Measurements from ENCODE around the gene TSC2.

Gene TSC2

GRCh38 chr16:2043667-2044451, 3.9 kb upstream of the TSC2 start:
- DNase-seq (ENCODE audit: low spot score), result peak; percentile 37

- no peak for DNase-seq (ENCODE audit: low spot score)
Measured at GRCh38 chr16:2044541-2044940, 3.2 kb upstream of the TSC2 start.

DNA sequence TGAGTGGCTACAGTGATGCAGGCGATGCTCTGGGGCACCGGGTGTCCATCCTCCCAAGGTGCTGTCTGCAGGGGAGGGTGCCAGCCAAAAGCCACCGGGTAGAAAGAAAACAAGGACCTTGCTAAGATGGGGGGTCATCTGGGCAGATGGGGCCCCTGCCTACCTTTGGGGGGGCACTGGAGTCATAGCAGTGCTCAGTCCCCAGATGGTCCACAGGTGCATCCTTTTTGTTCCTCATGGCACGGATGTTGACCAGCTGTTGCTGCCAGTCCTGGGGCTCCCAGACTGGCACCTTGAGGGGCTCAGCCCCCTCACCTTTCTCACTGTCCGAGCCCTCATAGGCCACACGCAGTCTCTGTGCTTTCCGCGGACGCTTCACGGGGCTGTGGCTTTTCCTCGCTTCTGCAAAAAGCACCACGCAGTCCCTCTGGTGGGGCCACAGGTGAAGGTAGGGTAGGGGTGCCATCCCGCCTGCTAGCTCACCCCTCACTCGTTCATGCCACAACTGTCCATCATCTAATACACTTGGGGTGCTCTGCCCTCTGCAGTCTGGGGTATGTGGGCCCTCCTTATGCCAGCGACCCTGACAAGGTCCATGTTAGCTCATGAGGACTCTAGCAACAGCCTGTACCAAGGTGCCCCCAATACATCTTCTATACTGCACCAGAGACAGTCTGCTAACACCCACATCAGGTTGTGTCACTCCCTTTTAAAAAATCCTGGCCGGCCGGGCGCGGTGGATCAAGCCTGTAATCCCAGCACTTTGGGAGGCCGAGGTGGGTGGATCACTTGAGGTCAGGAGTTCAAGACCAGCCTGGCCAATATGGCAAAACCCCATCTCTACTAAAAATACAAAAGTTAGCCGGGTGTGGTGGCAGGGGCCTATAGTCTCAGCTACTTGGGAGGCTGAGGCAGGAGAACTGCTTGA, 1.6 kb upstream of the TSC2 start:
- no peak for DNase-seq (ENCODE audit: low spot score)

DNA sequence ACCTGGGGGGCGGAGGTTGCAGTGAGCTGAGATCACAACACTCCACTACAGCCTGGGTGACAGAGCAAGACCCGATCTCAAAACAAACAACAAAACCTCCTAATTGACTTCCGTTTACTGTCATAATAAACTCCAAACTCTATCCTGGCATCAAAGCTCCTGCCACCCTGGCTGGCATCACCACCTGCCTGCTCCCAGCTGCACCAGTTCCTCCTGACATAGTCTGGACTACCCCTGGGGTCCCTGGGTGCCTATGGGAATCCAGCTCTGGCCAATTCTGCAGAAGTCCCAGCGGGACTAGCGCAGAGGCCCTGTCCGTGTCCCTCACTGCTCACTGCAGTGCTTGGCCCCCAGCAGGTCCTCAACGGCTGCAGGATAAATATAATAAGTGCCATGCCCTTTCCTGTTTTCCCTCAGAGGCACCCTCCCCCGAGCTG, 874 bp upstream of the TSC2 start:
- DNase-seq (ENCODE audit: low spot score), result no peak

DNA sequence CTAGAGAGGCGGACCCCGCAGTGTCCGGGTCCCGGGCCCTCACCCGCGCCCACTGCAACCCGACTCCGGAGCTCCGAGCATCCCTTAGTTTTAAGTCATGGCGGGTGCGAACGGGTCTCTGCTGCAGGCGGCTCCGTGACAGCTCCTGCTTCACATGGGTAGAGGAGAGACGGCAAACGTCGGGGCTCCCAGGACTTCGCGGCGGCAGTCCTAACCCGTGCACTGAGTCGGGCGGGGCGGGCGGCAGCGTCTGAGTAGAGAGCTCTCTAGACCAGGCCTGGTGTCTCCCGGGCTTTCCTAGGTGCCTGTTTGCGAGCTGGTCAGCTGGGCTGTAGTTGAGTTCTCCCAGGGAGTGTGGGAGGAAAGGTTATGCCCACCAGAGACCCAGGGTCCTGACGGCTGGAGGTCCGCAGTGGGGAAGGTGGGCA, 345 bp downstream of the TSC2 start:
- no peak for DNase-seq (ENCODE audit: low spot score)

- no peak for DNase-seq (ENCODE audit: low spot score)
Measured at GRCh38 chr16:2053211-2053610, 5.4 kb downstream of the TSC2 start.

GRCh38 chr16:2053897-2054296, 6.1 kb downstream of the TSC2 start:
- DNase-seq (ENCODE audit: low spot score), result no peak

DNA sequence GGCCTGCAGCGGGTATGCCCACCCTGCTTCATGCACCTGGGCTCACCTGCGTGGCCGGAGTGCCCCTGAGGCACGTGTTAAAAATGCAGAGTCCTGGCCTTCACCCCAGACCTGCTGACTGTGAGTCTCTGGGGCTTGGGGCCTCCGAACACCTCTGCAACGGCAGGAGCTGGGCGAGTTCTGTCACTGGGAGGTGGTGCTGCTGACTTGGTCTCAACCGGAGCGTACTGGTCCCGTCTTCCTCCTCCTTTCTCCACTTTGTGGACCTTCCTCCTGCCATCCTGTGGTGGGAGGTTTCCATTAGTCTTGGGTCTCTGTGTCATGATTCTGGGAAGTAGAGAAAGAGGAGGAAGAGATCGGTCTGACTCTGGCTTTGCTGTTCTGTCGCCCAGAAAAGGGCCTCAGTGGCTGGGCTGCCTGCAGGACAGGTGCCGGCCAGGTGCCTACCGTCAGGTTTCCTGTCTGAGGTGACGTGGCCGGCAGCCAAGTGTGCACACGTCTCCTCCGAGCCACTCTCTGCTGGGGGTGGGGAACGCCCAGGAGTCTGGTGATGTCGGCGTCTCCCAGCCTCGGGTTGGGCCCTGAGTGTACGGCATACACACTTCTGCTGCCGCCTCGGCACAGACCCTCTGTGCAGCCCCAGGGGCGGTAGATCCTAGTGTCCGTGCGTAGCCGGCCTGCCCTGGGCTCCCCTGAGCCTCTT, 6.9 kb downstream of the TSC2 start:
- no peak for DNase-seq (ENCODE audit: low spot score)

DNA sequence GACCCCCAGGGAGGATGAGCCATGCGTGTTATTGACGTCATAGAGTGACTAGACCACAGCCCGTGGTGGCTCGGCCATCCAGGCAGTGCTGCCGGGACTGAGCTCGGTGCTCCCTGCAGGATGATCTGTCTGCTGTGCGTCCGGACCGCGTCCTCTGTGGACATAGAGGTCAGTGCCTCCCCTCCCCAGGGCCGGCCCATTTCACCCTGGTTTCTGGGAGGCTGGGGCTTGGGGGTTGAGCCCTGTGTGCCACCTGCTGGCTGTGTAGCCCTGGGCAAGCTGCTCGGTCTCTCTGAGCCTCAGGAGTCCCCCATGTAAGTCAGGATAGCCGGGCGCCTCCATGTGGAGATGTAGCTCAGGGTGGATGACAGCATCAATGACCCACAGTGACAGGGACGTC, 8.3 kb downstream of the TSC2 start:
- DNase-seq (ENCODE audit: low spot score), result no peak

DNA sequence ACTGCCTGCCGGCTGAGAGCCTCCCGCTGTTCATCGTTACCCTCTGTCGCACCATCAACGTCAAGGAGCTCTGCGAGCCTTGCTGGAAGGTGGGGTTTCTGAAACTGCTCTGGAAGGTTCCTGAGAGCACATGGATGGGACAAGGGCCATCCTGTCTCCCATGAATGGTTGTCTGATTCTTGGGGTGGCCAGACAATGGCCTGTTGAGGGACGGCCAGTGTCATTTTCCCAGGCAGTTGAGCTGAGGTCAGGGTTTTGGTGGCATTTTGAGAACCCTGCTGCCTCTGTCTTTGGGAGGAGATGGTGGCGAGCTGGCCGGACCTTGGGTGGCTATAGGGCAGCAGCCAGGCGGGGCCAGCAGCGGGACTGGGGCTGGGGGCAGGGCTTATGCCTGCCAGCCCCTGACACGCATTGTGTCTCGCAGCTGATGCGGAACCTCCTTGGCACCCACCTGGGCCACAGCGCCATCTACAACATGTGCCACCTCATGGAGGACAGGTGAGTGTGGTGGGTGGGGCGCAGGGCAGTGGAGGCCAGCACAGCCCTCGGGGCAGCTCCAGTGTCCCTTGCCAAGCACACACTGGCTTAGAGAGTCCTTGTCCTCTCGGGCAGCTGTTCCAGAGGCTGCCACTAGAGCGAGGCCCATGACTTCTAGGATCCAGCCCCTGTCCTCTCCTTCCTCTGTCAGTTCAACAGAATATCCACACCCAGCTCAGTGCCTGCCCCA, 9.1 kb downstream of the TSC2 start:
- no peak for DNase-seq (ENCODE audit: low spot score)

DNA sequence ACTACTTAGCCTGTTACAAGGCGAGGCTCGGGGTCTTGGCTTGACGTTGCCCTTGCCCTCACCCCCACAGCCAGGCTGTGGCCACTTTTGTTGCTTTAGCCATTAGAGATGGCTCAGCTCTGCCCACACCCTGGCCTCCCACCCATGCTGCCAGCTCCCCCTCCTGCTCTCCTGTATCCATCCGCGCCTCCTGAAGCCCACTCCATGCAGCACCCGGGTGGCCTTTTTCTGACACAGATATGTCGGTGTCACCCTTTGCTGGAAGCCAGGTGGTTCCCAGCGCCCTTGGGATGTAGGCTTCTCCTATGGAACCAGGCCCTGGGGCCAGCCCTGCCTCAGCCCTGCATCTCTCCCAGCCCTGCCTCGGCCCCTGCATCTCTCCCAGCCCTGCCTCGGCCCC, 9.7 kb downstream of the TSC2 start:
- DNase-seq (ENCODE audit: low spot score), result no peak

DNA sequence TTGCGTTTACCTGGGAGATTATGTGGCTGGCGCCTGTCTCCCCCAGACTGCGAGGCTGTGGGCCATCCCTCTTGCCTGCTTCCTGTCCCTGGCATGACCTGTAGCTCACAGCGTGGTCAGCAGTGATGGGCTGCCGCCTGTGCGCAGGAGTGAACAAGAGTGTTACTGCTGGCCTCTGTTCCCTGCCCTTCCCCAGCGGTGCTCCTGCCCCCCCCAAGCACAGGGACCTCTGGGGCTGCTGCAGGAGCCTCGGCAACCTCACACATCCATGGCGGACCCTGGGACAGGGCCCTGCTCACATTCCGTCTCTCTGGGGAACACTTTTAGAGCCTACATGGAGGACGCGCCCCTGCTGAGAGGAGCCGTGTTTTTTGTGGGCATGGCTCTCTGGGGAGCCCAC, 10.6 kb downstream of the TSC2 start:
- DNase-seq (ENCODE audit: low spot score), result no peak

- no peak for DNase-seq (ENCODE audit: low spot score)
Measured at GRCh38 chr16:2058872-2059271, 11.1 kb downstream of the TSC2 start.

DNA sequence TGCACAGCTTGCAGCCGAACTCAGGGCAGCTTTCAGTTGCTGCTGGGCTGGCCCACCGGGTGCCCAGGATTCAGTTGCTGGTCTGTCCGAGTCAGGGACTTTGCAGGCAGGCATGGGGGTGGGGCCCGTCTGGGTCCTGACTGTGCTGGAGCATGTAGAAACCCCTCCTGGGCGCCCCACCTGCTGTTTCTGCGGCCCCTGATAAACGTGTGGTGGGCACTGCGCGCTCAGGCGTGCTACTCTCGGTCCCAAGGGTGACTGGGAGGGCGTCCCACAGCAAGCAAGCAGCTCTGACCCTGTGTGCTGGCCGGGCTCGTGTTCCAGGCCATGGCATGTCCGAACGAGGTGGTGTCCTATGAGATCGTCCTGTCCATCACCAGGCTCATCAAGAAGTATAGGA, 12.6 kb downstream of the TSC2 start:
- DNase-seq (ENCODE audit: low spot score), result no peak

DNA sequence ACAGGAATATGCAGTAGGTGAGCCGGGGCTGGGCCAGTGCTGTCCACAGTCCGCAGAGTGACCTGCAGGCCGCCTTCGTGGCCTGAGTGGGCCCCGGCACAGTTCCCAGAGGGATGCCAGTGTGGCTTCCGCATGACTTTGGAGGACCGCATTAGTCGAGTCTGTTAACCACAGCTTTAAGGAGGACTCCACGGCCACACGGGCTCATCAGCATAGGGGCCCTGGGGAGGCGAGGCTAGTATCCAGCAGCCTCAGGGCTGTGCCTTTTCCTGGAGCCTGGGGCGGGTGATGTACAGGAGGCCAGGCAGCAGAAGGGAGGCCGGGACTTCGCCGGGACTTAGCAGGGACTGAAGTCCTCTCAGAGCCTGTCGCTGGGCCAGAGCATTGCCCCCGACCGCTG, 13.2 kb downstream of the TSC2 start:
- no peak for DNase-seq (ENCODE audit: low spot score)

GRCh38 chr16:2061526-2061925, 13.7 kb downstream of the TSC2 start:
- no peak for DNase-seq (ENCODE audit: low spot score)

GRCh38 chr16:2062801-2063200, 15.0 kb downstream of the TSC2 start:
- DNase-seq (ENCODE audit: low spot score), result no peak

DNA sequence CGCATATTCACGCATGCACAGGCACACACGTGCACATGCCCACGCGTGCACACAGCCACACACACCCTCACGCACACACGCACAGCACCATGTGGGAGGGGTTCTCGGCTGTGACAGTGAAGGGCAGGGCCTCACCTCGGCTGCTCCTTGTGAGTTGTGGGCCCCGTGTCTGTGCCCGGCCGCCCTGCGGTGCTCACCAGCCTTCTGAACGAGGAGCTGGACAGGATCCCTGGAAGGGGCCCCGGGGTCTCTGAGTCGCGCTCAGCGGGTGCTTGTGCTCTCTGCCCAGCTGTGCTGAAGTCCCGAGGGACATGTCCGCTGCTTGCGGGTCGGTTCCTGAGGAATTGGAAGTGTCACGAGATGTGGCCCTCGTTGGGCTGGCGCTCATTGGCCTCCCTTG, 16.1 kb downstream of the TSC2 start:
- no peak for DNase-seq (ENCODE audit: low spot score)

- DNase-seq (ENCODE audit: low spot score), result no peak
Measured at GRCh38 chr16:2064368-2064945, 16.7 kb downstream of the TSC2 start.

- no peak for DNase-seq (ENCODE audit: low spot score)
Measured at GRCh38 chr16:2066139-2066538, 18.4 kb downstream of the TSC2 start.
